Measurements from ENCODE around the gene TWIST1.

GRCh38 chr7:19080093-19080492 is 37.3 kb downstream of the TWIST1 start:
- TF ChIP-seq POLR2AphosphoS5 (IDR thresholded peaks at IDR 0.05) (no peak), CTCF (IDR thresholded peaks at IDR 0.05; ENCODE audit: poor library complexity, severe bottlenecking) (no peak), TAF1 (IDR thresholded peaks at IDR 0.05; ENCODE audit: low read depth) (no peak), RAD21 (conservative IDR thresholded peaks at IDR 0.05) (no peak), EP300 (conservative IDR thresholded peaks at IDR 0.05; ENCODE audit: poor library complexity, severe bottlenecking) (no peak), REST (IDR thresholded peaks at IDR 0.05; ENCODE audit: borderline replicate concordance) (no peak), EZH2 (IDR thresholded peaks at IDR 0.05; ENCODE audit: borderline replicate concordance, insufficient read depth, low read length, poor library complexity, severe bottlenecking) (no peak), MXI1 (conservative IDR thresholded peaks at IDR 0.05; ENCODE audit: poor library complexity, severe bottlenecking) (no peak)

All from neural cell (in vitro differentiated cells).